WTC11 (cell line): ENCODE results near the gene TMEM121B. TPM values are rescaled to one million over a fixed set of nuclear protein-coding genes. Genes with fewer than 3 reads are reported as not detected.

Source experiments
- ATAC-seq: fragments of 200-7000 bp; cut with Tn5 transposase; 2 replicates; pipeline ENCODE4 v1.10.0; 2021; ENCODE audit warnings: mild to moderate bottlenecking, moderate library complexity
- CTCF ChIA-PET: fragments of 300-600 bp; sonication (Branson Sonifier 250); formaldehyde crosslinking; loops from one replicate; lab custom pipeline; 2021; ENCODE audit warnings: antibody characterized with exemption; lab: Charles Lee
- POLR2A ChIA-PET: fragments of 350-600 bp; sonication (Branson Sonifier 250); formaldehyde crosslinking; loops from one replicate; lab custom pipeline; 2021; ENCODE audit warnings: antibody characterized with exemption; lab: Charles Lee
- DNase-seq: peaks from one replicate; pipeline ENCODE4 v3.0.0; 2021; ENCODE audit warnings: low spot score
- H3K27ac Mint-ChIP-seq: 2 replicates; pipeline ENCODE4 v1.8.0; 2021; ENCODE audit warnings: mixed read lengths
- H3K27me3 Mint-ChIP-seq: 2 replicates; pipeline ENCODE4 v1.8.0; 2021; ENCODE audit warnings: low read depth, mild to moderate bottlenecking, moderate library complexity, mixed read lengths
- H3K36me3 Mint-ChIP-seq: 2 replicates; pipeline ENCODE4 v1.8.0; 2021; ENCODE audit warnings: mixed read lengths
- H3K4me1 Mint-ChIP-seq: 2 replicates; pipeline ENCODE4 v1.8.0; 2022; ENCODE audit warnings: mixed read lengths
- H3K4me3 Mint-ChIP-seq: 2 replicates; pipeline ENCODE4 v1.8.0; 2021; ENCODE audit warnings: mild to moderate bottlenecking, moderate library complexity, mixed read lengths
- H3K9me3 Mint-ChIP-seq: 2 replicates; pipeline ENCODE4 v1.8.0; 2021; ENCODE audit warnings: mixed read lengths
- ATF1 ChIP-seq: sonication (generic); formaldehyde crosslinking; IDR thresholded peaks from 2 replicates; pipeline ENCODE4 v1.8.1; 2023; ENCODE audit warnings: mild to moderate bottlenecking, moderate library complexity, missing genetic modification reagents
- ATF6 ChIP-seq: sonication (generic); formaldehyde crosslinking; IDR thresholded peaks from 2 replicates; pipeline ENCODE4 v1.8.1; 2023; ENCODE audit warnings: mild to moderate bottlenecking, missing genetic modification reagents
- CREM ChIP-seq: sonication (generic); formaldehyde crosslinking; IDR thresholded peaks from 2 replicates; pipeline ENCODE4 v1.8.1; 2022; ENCODE audit warnings: mild to moderate bottlenecking, missing genetic modification reagents, moderate library complexity
- EMX1 ChIP-seq: fragments of 250-450 bp; sonication (Bioruptor Pico); IDR thresholded peaks from 2 replicates; pipeline ENCODE4 v1.8.0; 2021; ENCODE audit warnings: mild to moderate bottlenecking
- ESRRA ChIP-seq: sonication (generic); formaldehyde crosslinking; IDR thresholded peaks from 2 replicates; pipeline ENCODE4 v1.8.1; 2022; ENCODE audit warnings: mild to moderate bottlenecking, missing genetic modification reagents, borderline replicate concordance
- FOXJ3 ChIP-seq: sonication (generic); formaldehyde crosslinking; IDR thresholded peaks from 2 replicates; pipeline ENCODE4 v1.9.0; 2021; ENCODE audit warnings: missing genetic modification reagents, mild to moderate bottlenecking, borderline replicate concordance
- IRF1 ChIP-seq: sonication (generic); formaldehyde crosslinking; IDR thresholded peaks from 2 replicates; pipeline ENCODE4 v1.8.0; 2023; ENCODE audit warnings: missing genetic modification reagents
- IRF2 ChIP-seq: sonication (generic); formaldehyde crosslinking; IDR thresholded peaks from 2 replicates; pipeline ENCODE4 v1.8.0; 2022; ENCODE audit warnings: low read depth, missing genetic modification reagents, borderline replicate concordance
- KAT7 ChIP-seq: sonication (generic); formaldehyde crosslinking; IDR thresholded peaks from 2 replicates; pipeline ENCODE4 v1.8.1; 2023; ENCODE audit warnings: missing genetic modification reagents, mild to moderate bottlenecking, borderline replicate concordance
- MAX ChIP-seq: sonication (generic); formaldehyde crosslinking; IDR thresholded peaks from 2 replicates; pipeline ENCODE4 v1.8.0; 2022; ENCODE audit warnings: mild to moderate bottlenecking, missing genetic modification reagents
- MLX ChIP-seq: sonication (generic); formaldehyde crosslinking; IDR thresholded peaks from 2 replicates; pipeline ENCODE4 v1.8.1; 2023; ENCODE audit warnings: mild to moderate bottlenecking, missing genetic modification reagents, moderate library complexity
- MYBL2 ChIP-seq: sonication (generic); formaldehyde crosslinking; IDR thresholded peaks from 2 replicates; pipeline ENCODE4 v1.8.1; 2023; ENCODE audit warnings: mild to moderate bottlenecking, moderate library complexity, missing genetic modification reagents
- NFYB ChIP-seq: sonication (generic); formaldehyde crosslinking; conservative IDR thresholded peaks from 2 replicates; pipeline ENCODE4 v1.8.0; 2022; ENCODE audit warnings: low read depth, missing genetic modification reagents
- NR1H2 ChIP-seq: sonication (generic); formaldehyde crosslinking; IDR thresholded peaks from 2 replicates; pipeline ENCODE4 v1.9.0; 2021; ENCODE audit warnings: mild to moderate bottlenecking, moderate library complexity, missing genetic modification reagents
- NR3C1 ChIP-seq: sonication (generic); formaldehyde crosslinking; conservative IDR thresholded peaks from 2 replicates; pipeline ENCODE4 v1.8.1; 2023; ENCODE audit warnings: low read depth, mild to moderate bottlenecking, missing genetic modification reagents
- PREB ChIP-seq: sonication (generic); formaldehyde crosslinking; IDR thresholded peaks from 2 replicates; pipeline ENCODE4 v1.8.1; 2022; ENCODE audit warnings: mild to moderate bottlenecking, missing genetic modification reagents, moderate library complexity, borderline replicate concordance
- RELA ChIP-seq: sonication (generic); formaldehyde crosslinking; IDR thresholded peaks from 2 replicates; pipeline ENCODE4 v1.8.1; 2022; ENCODE audit warnings: missing genetic modification reagents, mild to moderate bottlenecking, borderline replicate concordance
- SOX15 ChIP-seq: fragments of 250-450 bp; sonication (Bioruptor Pico); IDR thresholded peaks from 2 replicates; pipeline ENCODE4 v1.9.0; 2021; ENCODE audit warnings: mild to moderate bottlenecking
- SP1 ChIP-seq: sonication (generic); formaldehyde crosslinking; conservative IDR thresholded peaks from 2 replicates; pipeline ENCODE4 v1.8.1; 2022; ENCODE audit warnings: missing genetic modification reagents
- ZBTB43 ChIP-seq: sonication (generic); formaldehyde crosslinking; IDR thresholded peaks from 2 replicates; pipeline ENCODE4 v1.8.1; 2023; ENCODE audit warnings: mild to moderate bottlenecking, missing genetic modification reagents
- ZNF121 ChIP-seq: sonication (generic); formaldehyde crosslinking; IDR thresholded peaks from 2 replicates; pipeline ENCODE4 v1.8.0; 2023; ENCODE audit warnings: missing genetic modification reagents
- ZNF317 ChIP-seq: sonication (generic); formaldehyde crosslinking; IDR thresholded peaks from 2 replicates; pipeline ENCODE4 v1.8.1; 2023; ENCODE audit warnings: low read depth, mild to moderate bottlenecking, moderate library complexity, missing genetic modification reagents, borderline replicate concordance
- ZNF425 ChIP-seq: fragments of 250-450 bp; sonication (Bioruptor Pico); conservative IDR thresholded peaks from 2 replicates; pipeline ENCODE4 v1.9.0; 2021; ENCODE audit warnings: mild to moderate bottlenecking
- ZSCAN18 ChIP-seq: fragments of 250-450 bp; sonication (Bioruptor Pico); IDR thresholded peaks from 2 replicates; pipeline ENCODE4 v2.1.2; 2022; ENCODE audit warnings: mild to moderate bottlenecking, moderate library complexity
- total RNA-seq: library from RNA; stranded (reverse); gene quantifications from 3 replicates; pipeline ENCODE4 v1.2.3, GENCODE V29; 2021

Gene TMEM121B
- total RNA-seq, 1 experiment from 2014 or later, result 7.5 TPM

GRCh38 chr22:17107547-17107810 is 13.7 kb downstream of the TMEM121B start (continued):
- TF ChIP-seq ATF6 (no peak), RELA (CRISPR knock-in tag) (no peak), MYBL2 (CRISPR knock-in tag) (no peak), IRF2 (no peak), FOXJ3 (CRISPR knock-in tag) (no peak), IRF1 (no peak), ESRRA (CRISPR knock-in tag) (no peak), MAX (CRISPR knock-in tag) (no peak), ZSCAN18 (CRISPR knock-in tag) (no peak), NR1H2 (CRISPR knock-in tag) (no peak), ZNF317 (CRISPR knock-in tag) (no peak), SP1 (no peak), NFYB (CRISPR knock-in tag) (no peak), KAT7 (CRISPR knock-in tag) (no peak)

- H3K9me3 Mint-ChIP-seq, result no peaks in the 10 kb centered on the region
- no peaks in the 10 kb centered on the region for H3K27me3 Mint-ChIP-seq
- no peak overlapping the region for H3K27ac Mint-ChIP-seq
- DNase-seq (no peak), ATAC-seq (no peak)
- ChIA-PET CTCF (interaction anchor here (0.8 to 3.6 kb wide), 9 partner anchors 9 to 394 kb away, joined by 3 to 17 read pairs (median 7); no protein-coding TSS in a partner anchor), POLR2A (interaction anchor here (0.6 kb wide), 1 partner anchor 340 kb away, joined by 5 read pairs; no protein-coding TSS in a partner anchor)
- peaks cover 4% of the 10 kb centered on the region; the same call in 1 of the 2 replicates for H3K4me1 Mint-ChIP-seq
- no peak overlapping the region for H3K4me3 Mint-ChIP-seq
- peaks cover 5% of the 10 kb centered on the region for H3K36me3 Mint-ChIP-seq
- TF ChIP-seq ZBTB43 (CRISPR knock-in tag) (no peak), MLX (CRISPR knock-in tag) (no peak), ATF1 (CRISPR knock-in tag) (no peak), NR3C1 (CRISPR knock-in tag) (no peak), MAX (CRISPR knock-in tag) (no peak), ZNF425 (no peak), ZNF121 (CRISPR knock-in tag) (no peak), SOX15 (CRISPR knock-in tag) (no peak), NFYB (CRISPR knock-in tag) (no peak), ATF6 (no peak), PREB (CRISPR knock-in tag) (no peak), CREM (CRISPR knock-in tag) (no peak), EMX1 (CRISPR knock-in tag) (no peak)
Measured at GRCh38 chr22:17106785-17107546, 14.2 kb downstream of the TMEM121B start.
